Mammary epithelial cell (primary cell): ENCODE measurements around the gene CPNE1.

Source experiments
- EZH2 ChIP-seq: IDR thresholded peaks from 2 replicates; pipeline ENCODE4 v1.6.1; 2012; ENCODE audit warnings: low read length, inconsistent platforms, borderline replicate concordance
- TF ChIP-seq, protein P1 (sequence below), 2 donors: IDR thresholded peaks in 1 of 2; conservative IDR thresholded peaks in 1 of 2; 2 replicates each; pipeline ENCODE4 v1.5.1; 2011 to 2012; ENCODE audit warnings: inconsistent platforms in 2 of 2, low read length in 2 of 2, mild to moderate bottlenecking in 2 of 2, control low read depth in 1 of 2, low read depth in 1 of 2; ENCODE audit not compliant: insufficient read depth in 1 of 2; ENCODE audit errors: extremely low read depth in 1 of 2

GRCh38 chr20:35663516-35664465 lies 909 bp downstream of the CPNE1 start:
- TF ChIP-seq, protein P1, sequence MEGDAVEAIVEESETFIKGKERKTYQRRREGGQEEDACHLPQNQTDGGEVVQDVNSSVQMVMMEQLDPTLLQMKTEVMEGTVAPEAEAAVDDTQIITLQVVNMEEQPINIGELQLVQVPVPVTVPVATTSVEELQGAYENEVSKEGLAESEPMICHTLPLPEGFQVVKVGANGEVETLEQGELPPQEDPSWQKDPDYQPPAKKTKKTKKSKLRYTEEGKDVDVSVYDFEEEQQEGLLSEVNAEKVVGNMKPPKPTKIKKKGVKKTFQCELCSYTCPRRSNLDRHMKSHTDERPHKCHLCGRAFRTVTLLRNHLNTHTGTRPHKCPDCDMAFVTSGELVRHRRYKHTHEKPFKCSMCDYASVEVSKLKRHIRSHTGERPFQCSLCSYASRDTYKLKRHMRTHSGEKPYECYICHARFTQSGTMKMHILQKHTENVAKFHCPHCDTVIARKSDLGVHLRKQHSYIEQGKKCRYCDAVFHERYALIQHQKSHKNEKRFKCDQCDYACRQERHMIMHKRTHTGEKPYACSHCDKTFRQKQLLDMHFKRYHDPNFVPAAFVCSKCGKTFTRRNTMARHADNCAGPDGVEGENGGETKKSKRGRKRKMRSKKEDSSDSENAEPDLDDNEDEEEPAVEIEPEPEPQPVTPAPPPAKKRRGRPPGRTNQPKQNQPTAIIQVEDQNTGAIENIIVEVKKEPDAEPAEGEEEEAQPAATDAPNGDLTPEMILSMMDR (conservative IDR thresholded peaks at IDR 0.05 in 1 of 2, IDR thresholded peaks at IDR 0.05 in 1 of 2; ENCODE audit: extremely low read depth in 1 of 2, insufficient read depth in 1 of 2, low read depth in 1 of 2, low read length in 2 of 2) = no peak
- TF ChIP-seq EZH2 = no peak
